ENCODE results near the gene SMAD7. TPM values are rescaled to one million over a fixed set of nuclear protein-coding genes. Genes with fewer than 3 reads are reported as not detected.

The SMAD7 gene
- total RNA-seq, 2 experiments from 2014 or later: 2.9 to 15.1 TPM

DNA sequence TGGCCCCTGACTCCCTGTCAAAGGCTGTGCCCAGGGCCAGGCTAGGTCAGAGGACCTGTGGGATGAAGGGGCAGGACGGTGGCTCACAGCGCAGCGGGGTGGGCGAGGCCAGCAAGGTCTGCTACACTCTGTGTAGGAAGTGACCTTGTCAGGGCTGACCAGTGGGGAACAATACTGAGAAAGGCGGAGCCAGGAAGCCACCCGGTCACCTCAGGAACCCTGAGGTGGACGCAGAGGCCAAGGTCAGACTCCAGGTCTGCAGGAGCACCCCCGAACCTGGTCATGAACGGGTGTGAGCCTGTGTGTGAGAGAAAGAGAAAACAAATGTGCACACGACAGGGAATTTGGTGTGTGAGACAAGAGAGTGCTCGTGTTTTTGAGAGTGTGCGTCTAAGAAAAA is 72.3 kb downstream of the SMAD7 start:
- CTCF ChIA-PET (ENCODE audit: unreplicated experiment): no interaction called here
- Histone ChIP-seq H3K27ac (ENCODE audit: low read depth, low read length, poor library complexity, severe bottlenecking) (no peak overlapping the region), H3K4me3 (ENCODE audit: low read depth, low read length, poor library complexity, severe bottlenecking) (no peak overlapping the region), H3K4me1 (ENCODE audit: insufficient read depth, low read length, poor library complexity, severe bottlenecking) (no peaks in the 10 kb centered on the region), H2AFZ (ENCODE audit: low read length) (no peak overlapping the region), H3K9me2 (ENCODE audit: insufficient read depth, low read length) (no peaks in the 10 kb centered on the region), H3K36me3 (ENCODE audit: insufficient read depth, low read length) (no peaks in the 10 kb centered on the region), H4K20me1 (ENCODE audit: insufficient read depth, low read length) (no peaks in the 10 kb centered on the region), H3K4me2 (ENCODE audit: low read length) (no peak overlapping the region), H3K9me3 (ENCODE audit: low read length) (no peaks in the 10 kb centered on the region), H3K79me2 (ENCODE audit: insufficient read depth, low read depth, low read length) (no peaks in the 10 kb centered on the region)
- intact Hi-C loops (cut with micrococcal nuclease; ENCODE audit: unreplicated experiment): no loop called here
- POLR2A ChIA-PET: no interaction called here
- DNase-seq (ENCODE audit: low spot score): no peak
- TF ChIP-seq, protein P1, sequence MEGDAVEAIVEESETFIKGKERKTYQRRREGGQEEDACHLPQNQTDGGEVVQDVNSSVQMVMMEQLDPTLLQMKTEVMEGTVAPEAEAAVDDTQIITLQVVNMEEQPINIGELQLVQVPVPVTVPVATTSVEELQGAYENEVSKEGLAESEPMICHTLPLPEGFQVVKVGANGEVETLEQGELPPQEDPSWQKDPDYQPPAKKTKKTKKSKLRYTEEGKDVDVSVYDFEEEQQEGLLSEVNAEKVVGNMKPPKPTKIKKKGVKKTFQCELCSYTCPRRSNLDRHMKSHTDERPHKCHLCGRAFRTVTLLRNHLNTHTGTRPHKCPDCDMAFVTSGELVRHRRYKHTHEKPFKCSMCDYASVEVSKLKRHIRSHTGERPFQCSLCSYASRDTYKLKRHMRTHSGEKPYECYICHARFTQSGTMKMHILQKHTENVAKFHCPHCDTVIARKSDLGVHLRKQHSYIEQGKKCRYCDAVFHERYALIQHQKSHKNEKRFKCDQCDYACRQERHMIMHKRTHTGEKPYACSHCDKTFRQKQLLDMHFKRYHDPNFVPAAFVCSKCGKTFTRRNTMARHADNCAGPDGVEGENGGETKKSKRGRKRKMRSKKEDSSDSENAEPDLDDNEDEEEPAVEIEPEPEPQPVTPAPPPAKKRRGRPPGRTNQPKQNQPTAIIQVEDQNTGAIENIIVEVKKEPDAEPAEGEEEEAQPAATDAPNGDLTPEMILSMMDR (conservative IDR thresholded peaks at IDR 0.05; ENCODE audit: low read length): no peak
- no peak for TF ChIP-seq EZH2phosphoT487 (IDR thresholded peaks at IDR 0.05; ENCODE audit: borderline replicate concordance, low read depth, low read length)
- BruUV-seq (replicated peaks): no TSS peak

DNA sequence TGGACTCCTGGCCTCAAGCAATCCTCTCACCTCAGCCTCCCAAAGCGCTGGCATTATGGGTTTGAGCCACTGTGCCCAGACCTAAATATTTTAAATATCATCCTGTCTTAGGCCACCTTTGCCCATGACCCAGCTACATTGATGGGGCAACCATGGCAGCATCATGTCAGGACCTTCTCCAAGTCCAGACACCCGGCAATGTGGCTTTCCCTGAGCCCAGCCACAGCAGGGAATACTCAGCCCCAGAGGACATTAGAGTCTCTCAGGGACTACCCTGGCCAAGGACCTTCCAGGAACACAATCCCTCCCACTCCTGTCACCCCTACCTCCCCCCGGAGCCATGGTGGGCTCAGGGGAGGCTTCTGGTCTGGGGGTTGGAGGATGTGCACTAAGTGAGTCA is 72.8 kb downstream of the SMAD7 start:
- BruUV-seq (replicated peaks): no TSS peak
- Histone ChIP-seq H3K9me3 (ENCODE audit: low read length) (no peaks in the 10 kb centered on the region), H3K9me2 (ENCODE audit: insufficient read depth, low read length) (no peaks in the 10 kb centered on the region), H3K79me2 (ENCODE audit: insufficient read depth, low read depth, low read length) (no peaks in the 10 kb centered on the region), H3K4me2 (ENCODE audit: low read length) (no peak overlapping the region), H4K20me1 (ENCODE audit: insufficient read depth, low read length) (no peaks in the 10 kb centered on the region), H2AFZ (ENCODE audit: low read length) (no peak overlapping the region), H3K36me3 (ENCODE audit: insufficient read depth, low read length) (no peaks in the 10 kb centered on the region), H3K4me1 (ENCODE audit: insufficient read depth, low read length, poor library complexity, severe bottlenecking) (no peaks in the 10 kb centered on the region), H3K27ac (ENCODE audit: low read depth, low read length, poor library complexity, severe bottlenecking) (no peak overlapping the region), H3K4me3 (ENCODE audit: low read depth, low read length, poor library complexity, severe bottlenecking) (no peak overlapping the region)
- no peak for DNase-seq (ENCODE audit: low spot score)
- ChIA-PET POLR2A (no interaction called here), CTCF (ENCODE audit: unreplicated experiment) (no interaction called here)
- TF ChIP-seq, protein P1 (conservative IDR thresholded peaks at IDR 0.05; ENCODE audit: low read length): no peak
- no peak for TF ChIP-seq EZH2phosphoT487 (IDR thresholded peaks at IDR 0.05; ENCODE audit: borderline replicate concordance, low read depth, low read length)
- intact Hi-C loops (cut with micrococcal nuclease; ENCODE audit: unreplicated experiment): no loop called here

DNA sequence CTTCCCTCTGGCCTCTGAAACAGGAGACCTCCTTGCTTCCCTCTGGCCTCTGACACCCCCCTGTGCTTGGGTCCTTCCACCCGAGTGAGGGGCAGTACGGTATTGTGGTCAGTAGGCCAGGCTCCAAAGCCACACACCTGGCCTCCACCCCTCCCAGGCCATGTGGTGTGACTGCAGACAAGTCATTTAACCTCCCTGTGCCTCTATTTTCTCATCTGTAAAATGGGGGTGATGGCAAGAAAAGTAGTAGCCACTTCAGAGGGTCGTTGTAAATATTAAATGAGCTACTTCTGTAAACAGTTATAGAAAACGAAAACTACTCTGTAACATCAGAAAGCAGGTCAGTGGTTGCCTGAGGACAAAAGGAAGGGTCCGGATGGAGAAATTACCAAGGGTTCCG is 74.2 kb downstream of the SMAD7 start:
- Histone ChIP-seq H3K9me3 (ENCODE audit: low read length) (no peaks in the 10 kb centered on the region), H2AFZ (ENCODE audit: low read length) (no peak overlapping the region), H4K20me1 (ENCODE audit: insufficient read depth, low read length) (no peaks in the 10 kb centered on the region), H3K36me3 (ENCODE audit: insufficient read depth, low read length) (no peaks in the 10 kb centered on the region), H3K4me1 (ENCODE audit: insufficient read depth, low read length, poor library complexity, severe bottlenecking) (peaks cover 2% of the 10 kb centered on the region), H3K4me2 (ENCODE audit: low read length) (no peak overlapping the region), H3K4me3 (ENCODE audit: low read depth, low read length, poor library complexity, severe bottlenecking) (no peak overlapping the region), H3K79me2 (ENCODE audit: insufficient read depth, low read depth, low read length) (no peaks in the 10 kb centered on the region), H3K9me2 (ENCODE audit: insufficient read depth, low read length) (no peaks in the 10 kb centered on the region), H3K27ac (ENCODE audit: low read depth, low read length, poor library complexity, severe bottlenecking) (no peak overlapping the region)
- TF ChIP-seq EZH2phosphoT487 (IDR thresholded peaks at IDR 0.05; ENCODE audit: borderline replicate concordance, low read depth, low read length): no peak
- TF ChIP-seq, protein P1 (conservative IDR thresholded peaks at IDR 0.05; ENCODE audit: low read length): no peak
- intact Hi-C loops (cut with micrococcal nuclease; ENCODE audit: unreplicated experiment): no loop called here
- BruUV-seq (replicated peaks): no TSS peak
- CTCF ChIA-PET (ENCODE audit: unreplicated experiment): no interaction called here
- POLR2A ChIA-PET: no interaction called here
- no peak for DNase-seq (ENCODE audit: low spot score)

All from OCI-LY7 (cell line).